DOHH2 (cell line): Measurements from ENCODE around the gene LRRN2.

Source experiments
- CTCF ChIP-seq: fragments of 200-600 bp; sonication (generic); IDR thresholded peaks from one replicate; pipeline ENCODE4 v1.5.1; 2014; ENCODE audit warnings: antibody characterized with exemption, mild to moderate bottlenecking, low read depth, low read length; ENCODE audit not compliant: poor library complexity, severe bottlenecking
- EZH2phosphoT487 ChIP-seq: fragments of 200-600 bp; sonication (generic); IDR thresholded peaks from 2 replicates; pipeline ENCODE4 v1.6.1; 2017; ENCODE audit warnings: borderline replicate concordance, mild to moderate bottlenecking, antibody characterized with exemption, low read length, moderate library complexity, mixed read lengths

- no peak for TF ChIP-seq CTCF
- TF ChIP-seq EZH2phosphoT487 = no peak
Observed at GRCh38 chr1:204709960-204710912, 24.7 kb upstream of the LRRN2 start.
